ENCODE measurements around the gene NSMF.

DNA sequence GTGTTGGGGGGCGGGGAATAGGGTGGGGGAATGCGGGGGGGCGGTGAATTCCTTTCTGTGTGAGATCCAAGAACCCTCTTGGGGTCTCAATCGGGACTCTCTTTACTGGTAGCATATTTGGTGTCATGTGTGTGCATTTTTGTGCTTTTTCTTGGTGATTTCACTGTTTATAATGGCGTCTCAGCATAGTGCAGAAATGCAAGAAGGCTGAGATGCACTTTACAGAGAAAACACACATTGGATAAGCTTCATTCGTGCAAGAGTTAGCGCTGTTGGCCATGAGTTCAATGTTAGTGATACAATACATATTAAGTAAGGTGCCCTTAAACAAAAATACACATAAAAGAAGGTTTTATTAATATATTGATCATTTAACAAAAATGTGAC lies 17.2 kb downstream of the NSMF start:
- TF ChIP-seq PAX5 (IDR thresholded peaks at IDR 0.05; ENCODE audit: insufficient read depth, low read length, severe bottlenecking) (no peak), POLR2A (IDR thresholded peaks at IDR 0.05; ENCODE audit: low read depth, low read length) (no peak), POLR2AphosphoS5 (IDR thresholded peaks at IDR 0.05; ENCODE audit: low read depth, low read length) (no peak), TAF1 (IDR thresholded peaks at IDR 0.05; ENCODE audit: low read depth, low read length) (no peak), SPI1 (IDR thresholded peaks at IDR 0.05; ENCODE audit: low read depth, low read length) (no peak), POU2F2 (IDR thresholded peaks at IDR 0.05; ENCODE audit: low read depth, low read length) (no peak)

Data from GM12891 (cell line).